GM23338 (cell line): Measurements from ENCODE around the gene NR3C1. TPM values are rescaled to one million over a fixed set of nuclear protein-coding genes. Genes with fewer than 3 reads are reported as not detected.

Source experiments
- ATAC-seq: fragments of 200-7000 bp; cut with Tn5 transposase; 3 replicates; pipeline ENCODE4 v1.9.1; 2020
- DNase-seq: peaks from one replicate; pipeline ENCODE4 v3.0.0-alpha.2; 2015; ENCODE audit warnings: low spot score
- H2AFZ ChIP-seq: fragments of 200-600 bp; sonication (generic); 2 replicates; pipeline ENCODE4 v1.8.0; 2016; ENCODE audit warnings: antibody characterized with exemption, mild to moderate bottlenecking, moderate library complexity
- H3F3A ChIP-seq: fragments of 200-600 bp; sonication (generic); replicated peaks from 2 replicates; pipeline ENCODE4 v1.8.0; 2017; ENCODE audit warnings: antibody characterized with exemption, mixed run types, low read depth
- H3K27ac ChIP-seq: fragments of 200-600 bp; sonication (generic); 2 replicates; pipeline ENCODE4 v1.6.1; 2016; ENCODE audit warnings: low read depth
- H3K27me3 ChIP-seq: fragments of 200-600 bp; sonication (generic); 2 replicates; pipeline ENCODE4 v1.8.0; 2016; ENCODE audit warnings: mild to moderate bottlenecking, mixed run types, moderate library complexity; ENCODE audit not compliant: insufficient read depth
- H3K36me3 ChIP-seq: fragments of 200-600 bp; sonication (generic); 2 replicates; pipeline ENCODE4 v1.8.0; 2016; ENCODE audit warnings: mild to moderate bottlenecking; ENCODE audit not compliant: insufficient read depth
- H3K4me1 ChIP-seq: fragments of 200-600 bp; sonication (generic); 2 replicates; pipeline ENCODE4 v1.8.0; 2016; ENCODE audit warnings: mild to moderate bottlenecking, moderate library complexity; ENCODE audit not compliant: insufficient read depth
- H3K4me2 ChIP-seq: fragments of 200-600 bp; sonication (generic); 2 replicates; pipeline ENCODE4 v1.7.1; 2017; ENCODE audit warnings: mixed run types
- H3K4me3 ChIP-seq: fragments of 200-600 bp; sonication (generic); 2 replicates; pipeline ENCODE4 v1.6.1; 2016; ENCODE audit warnings: mixed run types
- H3K79me2 ChIP-seq: fragments of 200-600 bp; sonication (generic); replicated peaks from 2 replicates; pipeline ENCODE4 v1.8.0; 2017; ENCODE audit warnings: mild to moderate bottlenecking; ENCODE audit not compliant: insufficient read depth
- H3K9me2 ChIP-seq: fragments of 200-600 bp; sonication (generic); 2 replicates; pipeline ENCODE4 v1.8.0; 2017; ENCODE audit not compliant: insufficient read depth
- H4K20me1 ChIP-seq: fragments of 200-600 bp; sonication (generic); replicated peaks from 2 replicates; pipeline ENCODE4 v1.8.0; 2017; ENCODE audit warnings: mild to moderate bottlenecking; ENCODE audit not compliant: insufficient read depth
- H3K27ac Mint-ChIP-seq: 2 replicates; pipeline ENCODE4 v1.8.0; 2020; ENCODE audit warnings: inconsistent platforms, mild to moderate bottlenecking, moderate library complexity, mixed read lengths
- H3K27me3 Mint-ChIP-seq: 3 replicates; pipeline ENCODE4 v1.8.0; 2022; ENCODE audit warnings: low read depth, mild to moderate bottlenecking, moderate library complexity, mixed read lengths, inconsistent platforms; ENCODE audit not compliant: insufficient read depth, poor library complexity
- H3K36me3 Mint-ChIP-seq: 3 replicates; pipeline ENCODE4 v1.8.0; 2021; ENCODE audit warnings: low read depth, mild to moderate bottlenecking, inconsistent platforms, moderate library complexity, mixed read lengths
- H3K4me1 Mint-ChIP-seq: 3 replicates; pipeline ENCODE4 v1.8.0; 2020; ENCODE audit warnings: mild to moderate bottlenecking, inconsistent platforms, mixed read lengths
- H3K4me3 Mint-ChIP-seq: 3 replicates; pipeline ENCODE4 v1.8.0; 2021; ENCODE audit warnings: moderate library complexity, mild to moderate bottlenecking, inconsistent platforms, mixed read lengths
- H3K9me3 Mint-ChIP-seq: 3 replicates; pipeline ENCODE4 v1.8.0; 2020; ENCODE audit warnings: moderate library complexity, mild to moderate bottlenecking, inconsistent platforms, mixed read lengths
- CREB1 ChIP-seq: fragments of 250-450 bp; sonication (Bioruptor Pico); IDR thresholded peaks from 2 replicates; pipeline ENCODE4 v1.5.0; 2020; ENCODE audit warnings: low read depth, mild to moderate bottlenecking, moderate library complexity
- EZH2 ChIP-seq: fragments of 200-600 bp; sonication (generic); IDR thresholded peaks from one replicate; pipeline ENCODE4 v1.8.0; 2017; ENCODE audit warnings: antibody characterized with exemption, mild to moderate bottlenecking, low read depth; ENCODE audit not compliant: unreplicated experiment
- EZH2phosphoT487 ChIP-seq: fragments of 200-600 bp; sonication (generic); IDR thresholded peaks from one replicate; pipeline ENCODE4 v1.8.1; 2018; ENCODE audit warnings: antibody characterized with exemption; ENCODE audit not compliant: unreplicated experiment
- JUNB ChIP-seq: IDR thresholded peaks from one replicate; pipeline ENCODE4 v1.6.1; 2016; ENCODE audit warnings: antibody characterized with exemption; ENCODE audit not compliant: unreplicated experiment
- NANOG ChIP-seq: IDR thresholded peaks from 2 replicates; pipeline ENCODE4 v1.6.1; 2016; ENCODE audit warnings: antibody characterized with exemption, borderline replicate concordance
- POLR2AphosphoS5 ChIP-seq: IDR thresholded peaks from 2 replicates; pipeline ENCODE4 v1.6.1; 2016; ENCODE audit warnings: antibody characterized with exemption, low read depth
- STAT1 ChIP-seq: IDR thresholded peaks from one replicate; pipeline ENCODE4 v1.6.1; 2016; ENCODE audit warnings: antibody characterized with exemption; ENCODE audit not compliant: unreplicated experiment
- ZNF114 ChIP-seq: fragments of 250-450 bp; sonication (Bioruptor Pico); IDR thresholded peaks from 2 replicates; pipeline ENCODE4 v1.5.0; 2020; ENCODE audit warnings: mild to moderate bottlenecking, moderate library complexity
- ZNF331 ChIP-seq: fragments of 250-450 bp; sonication (Bioruptor Pico); IDR thresholded peaks from 2 replicates; pipeline ENCODE4 v1.5.0; 2020; ENCODE audit warnings: low read depth, mild to moderate bottlenecking, moderate library complexity
- polyA plus RNA-seq: library from polyadenylated mRNA; unstranded; fragments of >200 nt; fragmentation: Nextera tagmentation; extraction: Ambion mirVana; gene quantifications from 2 replicates; pipeline ENCODE4 v1.2.1, GENCODE V29; 2016
- total RNA-seq: library from RNA; depleted of rRNA; stranded (reverse); fragments of >200 nt; shearing (Covaris generic); gene quantifications from 2 replicates; pipeline ENCODE4 v1.2.3, GENCODE V29; 2014
- TF ChIP-seq, protein P1 (sequence below), 2 experiments: fragments of 200-600 bp in 1 of 2; sonication (generic) in 1 of 2; conservative IDR thresholded peaks; 2 replicates each; pipeline versions ENCODE4 v1.5.1 to v1.6.1; 2016 to 2017; ENCODE audit warnings: antibody characterized with exemption in 2 of 2, low read depth in 2 of 2, mild to moderate bottlenecking in 2 of 2, moderate library complexity in 1 of 2
- TF ChIP-seq, protein P2 (sequence below): IDR thresholded peaks from 2 replicates; pipeline ENCODE4 v1.6.1; 2016; ENCODE audit warnings: antibody characterized with exemption
- TF ChIP-seq, protein P3 (sequence below): fragments of 250-450 bp; sonication (Bioruptor Pico); IDR thresholded peaks from 2 replicates; pipeline ENCODE4 v1.5.0; 2020; ENCODE audit warnings: mild to moderate bottlenecking, moderate library complexity
- TF ChIP-seq, protein P4 (sequence below): IDR thresholded peaks from one replicate; pipeline ENCODE4 v1.6.1; 2018; ENCODE audit warnings: antibody characterized with exemption; ENCODE audit not compliant: unreplicated experiment

The NR3C1 gene
- total and polyA plus RNA-seq, 2 experiments from 2014 or later: 1.2 to 4.6 TPM

DNA sequence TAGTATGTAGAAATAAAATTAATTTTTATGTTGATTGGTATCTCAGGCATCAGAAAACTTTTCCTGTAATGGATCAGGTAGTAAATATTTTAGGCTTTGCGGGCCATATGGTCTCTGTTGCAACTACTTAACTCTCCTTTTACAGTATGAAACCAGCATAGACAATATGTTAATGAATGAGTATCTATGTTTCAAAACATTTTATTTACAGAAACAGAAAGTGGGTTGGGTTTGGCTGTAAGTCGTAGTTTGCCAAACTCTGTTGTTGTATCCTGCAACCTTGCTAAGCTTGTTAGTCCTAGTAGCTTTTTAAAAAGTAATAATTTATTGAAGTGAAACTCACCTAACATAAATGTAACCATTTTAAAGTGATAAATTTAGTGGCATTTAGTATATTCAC lies 132.1 kb downstream of the NR3C1 start:
- Histone ChIP-seq H4K20me1 (no peaks in the 10 kb centered on the region), H3K27ac (no peak overlapping the region), H3K27me3 (no peaks in the 10 kb centered on the region), H3K79me2 (no peaks in the 10 kb centered on the region), H2AFZ (no peak overlapping the region), H3K4me1 (no peaks in the 10 kb centered on the region), H3K36me3 (0 out of 2 replicates have a peak, but pooled peaks cover 4% of the 10 kb centered on the region), H3K4me3 (no peak overlapping the region), H3K4me2 (no peak overlapping the region), H3K9me2 (no peaks in the 10 kb centered on the region), H3F3A (no peaks in the 10 kb centered on the region)
- DNase-seq (no peak), ATAC-seq (no peak)
- Mint-ChIP-seq H3K36me3 (peaks cover 12% of the 10 kb centered on the region; the same call in 2 of the 3 replicates), H3K27me3 (no peaks in the 10 kb centered on the region), H3K27ac (no peak overlapping the region), H3K4me1 (no peaks in the 10 kb centered on the region), H3K4me3 (no peak overlapping the region), H3K9me3 (peaks cover 27% of the 10 kb centered on the region; the same call in 2 of the 3 replicates)
- TF ChIP-seq, protein P1, sequence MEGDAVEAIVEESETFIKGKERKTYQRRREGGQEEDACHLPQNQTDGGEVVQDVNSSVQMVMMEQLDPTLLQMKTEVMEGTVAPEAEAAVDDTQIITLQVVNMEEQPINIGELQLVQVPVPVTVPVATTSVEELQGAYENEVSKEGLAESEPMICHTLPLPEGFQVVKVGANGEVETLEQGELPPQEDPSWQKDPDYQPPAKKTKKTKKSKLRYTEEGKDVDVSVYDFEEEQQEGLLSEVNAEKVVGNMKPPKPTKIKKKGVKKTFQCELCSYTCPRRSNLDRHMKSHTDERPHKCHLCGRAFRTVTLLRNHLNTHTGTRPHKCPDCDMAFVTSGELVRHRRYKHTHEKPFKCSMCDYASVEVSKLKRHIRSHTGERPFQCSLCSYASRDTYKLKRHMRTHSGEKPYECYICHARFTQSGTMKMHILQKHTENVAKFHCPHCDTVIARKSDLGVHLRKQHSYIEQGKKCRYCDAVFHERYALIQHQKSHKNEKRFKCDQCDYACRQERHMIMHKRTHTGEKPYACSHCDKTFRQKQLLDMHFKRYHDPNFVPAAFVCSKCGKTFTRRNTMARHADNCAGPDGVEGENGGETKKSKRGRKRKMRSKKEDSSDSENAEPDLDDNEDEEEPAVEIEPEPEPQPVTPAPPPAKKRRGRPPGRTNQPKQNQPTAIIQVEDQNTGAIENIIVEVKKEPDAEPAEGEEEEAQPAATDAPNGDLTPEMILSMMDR (conservative IDR thresholded peaks at IDR 0.05; ENCODE audit: low read depth in 2 of 2): no peak
- TF ChIP-seq EZH2: no peak
- TF ChIP-seq STAT1: no peak
- no peak for TF ChIP-seq POLR2AphosphoS5
- TF ChIP-seq, protein P2, sequence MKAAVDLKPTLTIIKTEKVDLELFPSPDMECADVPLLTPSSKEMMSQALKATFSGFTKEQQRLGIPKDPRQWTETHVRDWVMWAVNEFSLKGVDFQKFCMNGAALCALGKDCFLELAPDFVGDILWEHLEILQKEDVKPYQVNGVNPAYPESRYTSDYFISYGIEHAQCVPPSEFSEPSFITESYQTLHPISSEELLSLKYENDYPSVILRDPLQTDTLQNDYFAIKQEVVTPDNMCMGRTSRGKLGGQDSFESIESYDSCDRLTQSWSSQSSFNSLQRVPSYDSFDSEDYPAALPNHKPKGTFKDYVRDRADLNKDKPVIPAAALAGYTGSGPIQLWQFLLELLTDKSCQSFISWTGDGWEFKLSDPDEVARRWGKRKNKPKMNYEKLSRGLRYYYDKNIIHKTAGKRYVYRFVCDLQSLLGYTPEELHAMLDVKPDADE: no peak
- TF ChIP-seq NANOG: no peak
- no peak for TF ChIP-seq EZH2phosphoT487
- TF ChIP-seq ZNF114 (CRISPR knock-in tag): no peak
- no peak for TF ChIP-seq JUNB
- TF ChIP-seq, protein P3, sequence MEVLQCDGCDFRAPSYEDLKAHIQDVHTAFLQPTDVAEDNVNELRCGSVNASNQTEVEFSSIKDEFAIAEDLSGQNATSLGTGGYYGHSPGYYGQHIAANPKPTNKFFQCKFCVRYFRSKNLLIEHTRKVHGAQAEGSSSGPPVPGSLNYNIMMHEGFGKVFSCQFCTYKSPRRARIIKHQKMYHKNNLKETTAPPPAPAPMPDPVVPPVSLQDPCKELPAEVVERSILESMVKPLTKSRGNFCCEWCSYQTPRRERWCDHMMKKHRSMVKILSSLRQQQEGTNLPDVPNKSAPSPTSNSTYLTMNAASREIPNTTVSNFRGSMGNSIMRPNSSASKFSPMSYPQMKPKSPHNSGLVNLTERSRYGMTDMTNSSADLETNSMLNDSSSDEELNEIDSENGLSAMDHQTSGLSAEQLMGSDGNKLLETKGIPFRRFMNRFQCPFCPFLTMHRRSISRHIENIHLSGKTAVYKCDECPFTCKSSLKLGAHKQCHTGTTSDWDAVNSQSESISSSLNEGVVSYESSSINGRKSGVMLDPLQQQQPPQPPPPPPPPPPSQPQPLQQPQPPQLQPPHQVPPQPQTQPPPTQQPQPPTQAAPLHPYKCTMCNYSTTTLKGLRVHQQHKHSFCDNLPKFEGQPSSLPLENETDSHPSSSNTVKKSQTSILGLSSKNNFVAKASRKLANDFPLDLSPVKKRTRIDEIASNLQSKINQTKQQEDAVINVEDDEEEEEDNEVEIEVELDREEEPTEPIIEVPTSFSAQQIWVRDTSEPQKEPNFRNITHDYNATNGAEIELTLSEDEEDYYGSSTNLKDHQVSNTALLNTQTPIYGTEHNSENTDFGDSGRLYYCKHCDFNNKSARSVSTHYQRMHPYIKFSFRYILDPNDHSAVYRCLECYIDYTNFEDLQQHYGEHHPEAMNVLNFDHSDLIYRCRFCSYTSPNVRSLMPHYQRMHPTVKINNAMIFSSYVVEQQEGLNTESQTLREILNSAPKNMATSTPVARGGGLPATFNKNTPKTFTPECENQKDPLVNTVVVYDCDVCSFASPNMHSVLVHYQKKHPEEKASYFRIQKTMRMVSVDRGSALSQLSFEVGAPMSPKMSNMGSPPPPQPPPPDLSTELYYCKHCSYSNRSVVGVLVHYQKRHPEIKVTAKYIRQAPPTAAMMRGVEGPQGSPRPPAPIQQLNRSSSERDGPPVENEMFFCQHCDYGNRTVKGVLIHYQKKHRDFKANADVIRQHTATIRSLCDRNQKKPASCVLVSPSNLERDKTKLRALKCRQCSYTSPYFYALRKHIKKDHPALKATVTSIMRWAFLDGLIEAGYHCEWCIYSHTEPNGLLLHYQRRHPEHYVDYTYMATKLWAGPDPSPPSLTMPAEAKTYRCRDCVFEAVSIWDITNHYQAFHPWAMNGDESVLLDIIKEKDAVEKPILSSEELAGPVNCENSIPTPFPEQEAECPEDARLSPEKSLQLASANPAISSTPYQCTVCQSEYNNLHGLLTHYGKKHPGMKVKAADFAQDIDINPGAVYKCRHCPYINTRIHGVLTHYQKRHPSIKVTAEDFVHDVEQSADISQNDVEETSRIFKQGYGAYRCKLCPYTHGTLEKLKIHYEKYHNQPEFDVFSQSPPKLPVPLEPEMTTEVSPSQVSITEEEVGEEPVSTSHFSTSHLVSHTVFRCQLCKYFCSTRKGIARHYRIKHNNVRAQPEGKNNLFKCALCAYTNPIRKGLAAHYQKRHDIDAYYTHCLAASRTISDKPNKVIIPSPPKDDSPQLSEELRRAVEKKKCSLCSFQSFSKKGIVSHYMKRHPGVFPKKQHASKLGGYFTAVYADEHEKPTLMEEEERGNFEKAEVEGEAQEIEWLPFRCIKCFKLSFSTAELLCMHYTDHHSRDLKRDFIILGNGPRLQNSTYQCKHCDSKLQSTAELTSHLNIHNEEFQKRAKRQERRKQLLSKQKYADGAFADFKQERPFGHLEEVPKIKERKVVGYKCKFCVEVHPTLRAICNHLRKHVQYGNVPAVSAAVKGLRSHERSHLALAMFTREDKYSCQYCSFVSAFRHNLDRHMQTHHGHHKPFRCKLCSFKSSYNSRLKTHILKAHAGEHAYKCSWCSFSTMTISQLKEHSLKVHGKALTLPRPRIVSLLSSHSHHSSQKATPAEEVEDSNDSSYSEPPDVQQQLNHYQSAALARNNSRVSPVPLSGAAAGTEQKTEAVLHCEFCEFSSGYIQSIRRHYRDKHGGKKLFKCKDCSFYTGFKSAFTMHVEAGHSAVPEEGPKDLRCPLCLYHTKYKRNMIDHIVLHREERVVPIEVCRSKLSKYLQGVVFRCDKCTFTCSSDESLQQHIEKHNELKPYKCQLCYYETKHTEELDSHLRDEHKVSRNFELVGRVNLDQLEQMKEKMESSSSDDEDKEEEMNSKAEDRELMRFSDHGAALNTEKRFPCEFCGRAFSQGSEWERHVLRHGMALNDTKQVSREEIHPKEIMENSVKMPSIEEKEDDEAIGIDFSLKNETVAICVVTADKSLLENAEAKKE (CRISPR knock-in tag): no peak
- TF ChIP-seq, protein P4, sequence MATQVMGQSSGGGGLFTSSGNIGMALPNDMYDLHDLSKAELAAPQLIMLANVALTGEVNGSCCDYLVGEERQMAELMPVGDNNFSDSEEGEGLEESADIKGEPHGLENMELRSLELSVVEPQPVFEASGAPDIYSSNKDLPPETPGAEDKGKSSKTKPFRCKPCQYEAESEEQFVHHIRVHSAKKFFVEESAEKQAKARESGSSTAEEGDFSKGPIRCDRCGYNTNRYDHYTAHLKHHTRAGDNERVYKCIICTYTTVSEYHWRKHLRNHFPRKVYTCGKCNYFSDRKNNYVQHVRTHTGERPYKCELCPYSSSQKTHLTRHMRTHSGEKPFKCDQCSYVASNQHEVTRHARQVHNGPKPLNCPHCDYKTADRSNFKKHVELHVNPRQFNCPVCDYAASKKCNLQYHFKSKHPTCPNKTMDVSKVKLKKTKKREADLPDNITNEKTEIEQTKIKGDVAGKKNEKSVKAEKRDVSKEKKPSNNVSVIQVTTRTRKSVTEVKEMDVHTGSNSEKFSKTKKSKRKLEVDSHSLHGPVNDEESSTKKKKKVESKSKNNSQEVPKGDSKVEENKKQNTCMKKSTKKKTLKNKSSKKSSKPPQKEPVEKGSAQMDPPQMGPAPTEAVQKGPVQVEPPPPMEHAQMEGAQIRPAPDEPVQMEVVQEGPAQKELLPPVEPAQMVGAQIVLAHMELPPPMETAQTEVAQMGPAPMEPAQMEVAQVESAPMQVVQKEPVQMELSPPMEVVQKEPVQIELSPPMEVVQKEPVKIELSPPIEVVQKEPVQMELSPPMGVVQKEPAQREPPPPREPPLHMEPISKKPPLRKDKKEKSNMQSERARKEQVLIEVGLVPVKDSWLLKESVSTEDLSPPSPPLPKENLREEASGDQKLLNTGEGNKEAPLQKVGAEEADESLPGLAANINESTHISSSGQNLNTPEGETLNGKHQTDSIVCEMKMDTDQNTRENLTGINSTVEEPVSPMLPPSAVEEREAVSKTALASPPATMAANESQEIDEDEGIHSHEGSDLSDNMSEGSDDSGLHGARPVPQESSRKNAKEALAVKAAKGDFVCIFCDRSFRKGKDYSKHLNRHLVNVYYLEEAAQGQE: no peak
- TF ChIP-seq CREB1 (CRISPR knock-in tag): no peak
- TF ChIP-seq ZNF331 (CRISPR knock-in tag): no peak
